CD4-positive, alpha-beta T cell treated with Interferon gamma for 1 hour (primary cell): ENCODE results near the gene URB2.

Source experiments
- DNase-seq: peaks from one replicate; pipeline ENCODE4 v3.0.0-alpha.2; 2020

URB2 gene

GRCh38 chr1:229650045-229650444, 24.0 kb downstream of the URB2 start:
- DNase-seq, result no peak

GRCh38 chr1:229651546-229651945, 25.5 kb downstream of the URB2 start:
- DNase-seq, result no peak

GRCh38 chr1:229653420-229653819, 27.4 kb downstream of the URB2 start:
- DNase-seq, result no peak

- no peak for DNase-seq
These were observed 29.7 kb downstream of the URB2 start for GRCh38 chr1:229655781-229656180.

- no peak for DNase-seq
These were observed 32.1 kb downstream of the URB2 start for GRCh38 chr1:229657993-229658755.

GRCh38 chr1:229661022-229661877, 35.2 kb downstream of the URB2 start:
- DNase-seq, result peak; percentile 65

- DNase-seq, result no peak
These were observed 35.9 kb downstream of the URB2 start for GRCh38 chr1:229661897-229662296.

- DNase-seq, result peak; percentile 52
These were observed 38.2 kb downstream of the URB2 start for GRCh38 chr1:229664133-229664689.

- no peak for DNase-seq
These were observed 40.0 kb downstream of the URB2 start for GRCh38 chr1:229665912-229666558.

- no peak for DNase-seq
These were observed 40.5 kb downstream of the URB2 start for GRCh38 chr1:229666585-229666984.

- no peak for DNase-seq
These were observed 43.3 kb downstream of the URB2 start for GRCh38 chr1:229669333-229669732.

GRCh38 chr1:229671310-229671709, 45.3 kb downstream of the URB2 start:
- no peak for DNase-seq

GRCh38 chr1:229672246-229672645, 46.2 kb downstream of the URB2 start:
- DNase-seq, result no peak

- DNase-seq, result no peak
These were observed 48.0 kb downstream of the URB2 start for GRCh38 chr1:229674042-229674441.

- no peak for DNase-seq
These were observed 49.3 kb downstream of the URB2 start for GRCh38 chr1:229675396-229675795.

- DNase-seq, result no peak
These were observed 59.1 kb downstream of the URB2 start for GRCh38 chr1:229685149-229685548.

GRCh38 chr1:229689273-229689672, 63.2 kb downstream of the URB2 start:
- DNase-seq, result no peak

- DNase-seq, result no peak
These were observed 63.9 kb downstream of the URB2 start for GRCh38 chr1:229689904-229690303.

GRCh38 chr1:229690662-229691061, 64.6 kb downstream of the URB2 start:
- DNase-seq, result no peak

GRCh38 chr1:229691362-229691761, 65.3 kb downstream of the URB2 start:
- no peak for DNase-seq

GRCh38 chr1:229693129-229693900, 67.3 kb downstream of the URB2 start:
- no peak for DNase-seq

GRCh38 chr1:229694053-229694693, 68.1 kb downstream of the URB2 start:
- DNase-seq, result no peak
